GM12864 (cell line): ENCODE measurements around the gene LY6G6C.

Experiments
- DNase-seq: peaks from one replicate; pipeline ENCODE4 v3.0.0-alpha.2; 2011; ENCODE audit warnings: low read depth
- H3K4me3 ChIP-seq: 2 replicates; pipeline ENCODE4 v1.5.1; 2011; ENCODE audit warnings: mild to moderate bottlenecking, low read depth, low read length, control low read depth
- TF ChIP-seq, protein P1 (sequence below): IDR thresholded peaks from 2 replicates; pipeline ENCODE4 v1.5.1; 2011; ENCODE audit warnings: low read depth, mild to moderate bottlenecking, moderate library complexity, low read length, control low read depth, inconsistent platforms; ENCODE audit errors: missing control alignments

LY6G6C gene

DNA sequence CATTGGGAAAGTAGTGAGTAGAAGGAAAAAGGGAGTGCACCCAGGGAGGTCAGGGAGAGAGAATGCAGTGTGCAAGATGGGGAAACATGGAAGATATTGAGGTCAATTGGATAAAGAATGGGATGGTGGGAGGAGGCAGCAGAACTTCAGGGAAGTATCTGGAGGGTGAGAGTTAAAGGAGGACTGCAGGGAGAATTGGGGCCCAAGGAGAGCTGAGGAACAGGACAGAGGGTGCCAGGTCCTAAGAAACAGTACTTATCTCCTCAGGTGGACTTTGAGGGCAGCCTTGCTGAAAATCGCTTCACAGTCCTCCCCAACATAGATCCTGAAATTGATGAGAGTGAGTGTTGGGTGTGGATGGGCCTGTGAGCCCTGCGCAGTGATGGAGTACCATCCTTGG lies 36.7 kb upstream of the LY6G6C start:
- DNase-seq, result no peak
- TF ChIP-seq, protein P1, sequence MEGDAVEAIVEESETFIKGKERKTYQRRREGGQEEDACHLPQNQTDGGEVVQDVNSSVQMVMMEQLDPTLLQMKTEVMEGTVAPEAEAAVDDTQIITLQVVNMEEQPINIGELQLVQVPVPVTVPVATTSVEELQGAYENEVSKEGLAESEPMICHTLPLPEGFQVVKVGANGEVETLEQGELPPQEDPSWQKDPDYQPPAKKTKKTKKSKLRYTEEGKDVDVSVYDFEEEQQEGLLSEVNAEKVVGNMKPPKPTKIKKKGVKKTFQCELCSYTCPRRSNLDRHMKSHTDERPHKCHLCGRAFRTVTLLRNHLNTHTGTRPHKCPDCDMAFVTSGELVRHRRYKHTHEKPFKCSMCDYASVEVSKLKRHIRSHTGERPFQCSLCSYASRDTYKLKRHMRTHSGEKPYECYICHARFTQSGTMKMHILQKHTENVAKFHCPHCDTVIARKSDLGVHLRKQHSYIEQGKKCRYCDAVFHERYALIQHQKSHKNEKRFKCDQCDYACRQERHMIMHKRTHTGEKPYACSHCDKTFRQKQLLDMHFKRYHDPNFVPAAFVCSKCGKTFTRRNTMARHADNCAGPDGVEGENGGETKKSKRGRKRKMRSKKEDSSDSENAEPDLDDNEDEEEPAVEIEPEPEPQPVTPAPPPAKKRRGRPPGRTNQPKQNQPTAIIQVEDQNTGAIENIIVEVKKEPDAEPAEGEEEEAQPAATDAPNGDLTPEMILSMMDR, result no peak
- no peak overlapping the region for H3K4me3 ChIP-seq

DNA sequence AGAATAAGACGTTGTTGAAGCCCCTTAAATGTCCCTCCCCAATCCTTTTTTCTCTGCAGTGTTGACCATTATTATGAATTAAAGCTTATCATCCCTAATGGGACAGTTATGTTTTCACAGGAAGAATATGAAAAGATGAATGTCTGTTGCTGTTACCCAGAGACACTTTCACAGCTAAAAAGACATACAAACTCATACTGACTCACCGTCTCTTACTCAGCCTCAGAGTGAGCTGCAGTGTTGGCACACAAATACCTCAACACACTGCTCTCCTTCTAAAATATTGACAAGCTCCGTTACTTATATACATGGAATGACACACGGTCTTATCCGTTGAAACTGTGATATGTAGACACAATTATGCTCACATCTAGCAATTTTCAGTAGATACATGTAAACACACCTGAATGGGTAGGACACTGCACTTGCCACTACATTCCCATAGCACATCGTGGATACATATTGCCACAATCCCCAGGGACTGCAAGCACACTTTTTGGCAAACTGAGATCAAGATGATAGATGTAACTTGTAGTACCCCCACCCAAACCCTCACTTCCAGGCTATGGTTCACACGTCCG lies 31.3 kb upstream of the LY6G6C start:
- no peak for DNase-seq
- TF ChIP-seq, protein P1, result no peak
- H3K4me3 ChIP-seq, result no peak overlapping the region

DNA sequence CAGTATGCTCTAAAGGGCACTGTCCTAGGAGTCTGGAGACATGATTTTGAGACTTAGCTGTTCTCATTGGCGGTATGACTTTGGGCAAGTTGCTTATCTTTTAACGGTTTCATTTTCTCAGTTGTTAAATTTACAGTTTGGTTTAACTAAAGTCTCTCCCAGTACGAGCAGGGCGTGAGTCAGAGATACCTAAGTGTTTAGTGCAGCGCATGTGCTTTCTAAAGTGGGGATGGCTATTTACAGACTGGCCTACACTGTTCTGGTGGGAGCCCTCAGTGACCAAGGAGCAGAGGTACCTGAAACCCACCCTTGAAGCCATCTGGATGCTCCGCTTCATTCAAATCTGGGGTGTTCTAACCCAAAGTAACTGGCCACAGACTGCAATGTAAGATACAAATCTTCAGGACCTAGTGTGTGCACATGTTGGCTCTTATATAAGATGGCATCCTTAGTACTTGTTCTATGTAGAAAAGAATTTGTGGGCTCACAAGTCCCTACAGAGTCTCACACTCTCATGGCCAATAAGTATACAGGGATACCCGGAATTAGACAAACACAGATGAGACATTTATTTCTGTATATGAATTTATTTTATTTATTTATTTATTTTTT lies 29.0 kb upstream of the LY6G6C start:
- no peak for DNase-seq
- TF ChIP-seq, protein P1, result no peak
- H3K4me3 ChIP-seq, result no peak overlapping the region

DNA sequence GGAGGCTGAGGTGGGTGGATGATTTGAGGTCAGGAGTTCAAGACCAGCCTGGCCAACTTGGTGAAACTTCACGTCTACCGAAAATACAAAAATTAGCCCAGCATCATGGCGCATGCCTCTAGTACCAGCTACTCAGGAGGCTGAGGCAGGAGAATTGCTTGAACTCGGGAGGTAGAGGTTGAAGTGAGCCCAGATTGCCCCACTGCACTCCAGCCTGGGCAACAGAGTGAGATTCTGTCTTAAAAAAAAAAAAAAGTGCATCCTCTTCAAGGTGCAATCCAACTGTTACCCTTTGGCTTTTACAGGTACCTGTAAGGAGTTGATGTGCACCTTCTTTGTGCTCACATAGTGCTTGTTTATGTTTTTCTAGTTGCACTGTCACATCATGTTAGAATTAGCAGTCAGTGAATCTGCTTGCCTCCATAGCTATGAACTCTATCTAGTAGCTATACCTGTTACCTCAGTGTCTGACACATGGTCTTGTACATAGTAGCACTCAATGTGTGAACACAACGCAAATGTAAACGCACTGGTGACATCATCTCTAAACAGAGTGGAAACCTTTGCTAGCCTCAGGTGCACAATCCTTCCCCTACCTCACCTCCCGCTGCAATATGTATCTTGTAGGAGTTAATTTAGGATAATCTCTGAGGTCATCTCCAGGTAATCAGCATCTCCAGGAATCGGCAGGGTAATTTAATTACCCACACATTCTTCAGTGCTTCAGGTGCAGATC lies 27.9 kb upstream of the LY6G6C start:
- no peak overlapping the region for H3K4me3 ChIP-seq
- DNase-seq, result no peak
- TF ChIP-seq, protein P1, result no peak

DNA sequence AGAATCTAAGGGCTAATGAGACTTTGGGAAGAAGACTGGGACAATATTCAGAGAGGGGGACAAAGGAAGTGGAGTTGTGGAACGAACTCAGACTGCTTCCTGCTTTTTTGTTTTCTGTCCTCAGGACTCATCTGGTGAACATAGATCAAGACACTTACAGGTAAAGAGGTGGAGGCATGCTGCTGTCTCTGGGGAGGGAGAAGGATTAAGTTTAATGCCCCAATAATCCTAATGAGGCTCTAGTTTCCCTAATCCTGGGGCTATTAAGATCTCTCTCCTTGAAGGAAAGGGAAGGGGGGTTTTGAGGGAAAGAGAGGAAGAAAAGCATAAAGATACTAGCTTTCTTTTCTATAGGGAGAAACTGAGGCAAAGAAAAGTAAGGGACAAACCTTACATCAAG lies 22.9 kb upstream of the LY6G6C start:
- TF ChIP-seq, protein P1, result no peak
- H3K4me3 ChIP-seq, result no peak overlapping the region
- DNase-seq, result no peak

DNA sequence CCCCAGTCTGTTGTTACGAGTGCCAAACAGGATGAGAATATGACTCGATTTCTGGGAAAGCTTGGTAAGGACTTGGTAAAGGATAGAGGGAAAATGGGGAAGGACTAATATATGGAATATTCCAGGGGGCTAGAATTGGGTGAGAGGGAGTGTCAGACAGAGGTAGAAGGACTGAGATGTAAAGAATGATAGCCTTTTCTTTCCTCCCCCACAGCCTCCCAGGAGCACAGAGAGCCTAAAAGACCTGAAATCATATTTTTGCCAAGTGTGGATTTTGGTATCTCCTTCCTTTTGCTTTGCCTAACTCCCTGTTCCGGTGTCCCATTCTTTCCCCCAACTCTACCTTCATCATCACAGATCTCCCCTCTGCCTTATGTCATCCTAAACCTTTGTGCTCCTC lies 21.3 kb upstream of the LY6G6C start:
- H3K4me3 ChIP-seq, result no peak overlapping the region

More for the DNA sequence above, 21.3 kb upstream of the LY6G6C start:
- TF ChIP-seq, protein P1, result no peak
- no peak for DNase-seq
